Ascending aorta (tissue), 2 donors: ENCODE measurements around the gene CALN1. TPM values are rescaled to one million over a fixed set of nuclear protein-coding genes. Genes with fewer than 3 reads are reported as not detected.

Experiments used
- DNase-seq, 2 donors: peaks; one replicate each; pipeline ENCODE4 v3.0.0-alpha.2; 2019; ENCODE audit warnings: low spot score in 2 of 2
- H3K27ac ChIP-seq, 2 donors: fragments of 200-600 bp; sonication (generic); one replicate each; pipeline ENCODE4 v1.5.1; 2016 to 2017; ENCODE audit warnings: mild to moderate bottlenecking in 1 of 2
- H3K27me3 ChIP-seq: fragments of 200-600 bp; sonication (generic); one replicate; pipeline ENCODE4 v1.5.1; 2017
- H3K36me3 ChIP-seq, 2 donors: fragments of 200-600 bp; sonication (generic); one replicate each; pipeline ENCODE4 v1.5.1; 2016
- H3K4me1 ChIP-seq, 2 donors: fragments of 200-600 bp; sonication (generic); one replicate each; pipeline ENCODE4 v1.5.1; 2016 to 2017; ENCODE audit warnings: mild to moderate bottlenecking in 1 of 2
- H3K4me3 ChIP-seq, 2 donors: fragments of 200-600 bp; sonication (generic); one replicate each; pipeline ENCODE4 v1.5.1; 2016 to 2017; ENCODE audit warnings: mild to moderate bottlenecking in 1 of 2
- H3K9me3 ChIP-seq, 2 donors: fragments of 200-600 bp; sonication (generic); one replicate each; pipeline ENCODE4 v1.5.1; 2016
- CTCF ChIP-seq, 3 experiments: fragments of 200-600 bp in 2 of 3; fragments of 450-650 bp in 1 of 3; sonication (generic) in 2 of 3; IDR thresholded peaks; one replicate each; pipeline ENCODE4 v1.5.1; 2016 to 2019; ENCODE audit warnings: antibody characterized with exemption in 3 of 3, mild to moderate bottlenecking in 1 of 3, moderate library complexity in 1 of 3
- intact Hi-C: fragments of 100-400 bp; cut with DNase I; formaldehyde crosslinking; loops from one replicate; pipeline ENCODE4 v1.15.1; 2023
- total RNA-seq: library from RNA; depleted of rRNA; stranded (reverse); fragments of >200 nt; gene quantifications from one replicate; pipeline ENCODE4 v1.1.0, GENCODE V29; 2016

CALN1 gene
- total RNA-seq, 1 donor from 2014 or later = 1.2 TPM

GRCh38 chr7:72017756-72018155 is 394.4 kb downstream of the CALN1 start:
- intact Hi-C loops = no loop called here
- Histone ChIP-seq H3K9me3 (no peaks in the 10 kb centered on the region), H3K4me3 (no peak overlapping the region), H3K4me1 (no peaks in the 10 kb centered on the region), H3K36me3 (no peaks in the 10 kb centered on the region), H3K27me3 (no peaks in the 10 kb centered on the region), H3K27ac (no peak overlapping the region)
- no peak for TF ChIP-seq CTCF (IDR thresholded peaks at IDR 0.05)
- no peak for DNase-seq

- no peak overlapping the region for H3K27ac ChIP-seq
- intact Hi-C loops = no loop called here
- no peaks in the 10 kb centered on the region for H3K4me1 ChIP-seq
- no peak overlapping the region for H3K4me3 ChIP-seq
- no peaks in the 10 kb centered on the region for H3K9me3 ChIP-seq
- no peak for DNase-seq
- no peak for TF ChIP-seq CTCF (IDR thresholded peaks at IDR 0.05)
- H3K36me3 ChIP-seq = no peaks in the 10 kb centered on the region
- no peaks in the 10 kb centered on the region for H3K27me3 ChIP-seq
Measured at GRCh38 chr7:72016574-72016973, 395.6 kb downstream of the CALN1 start.

GRCh38 chr7:72015136-72015535 is 397.0 kb downstream of the CALN1 start:
- Histone ChIP-seq H3K36me3 (no peaks in the 10 kb centered on the region), H3K9me3 (no peaks in the 10 kb centered on the region), H3K4me1 (no peaks in the 10 kb centered on the region), H3K27me3 (no peaks in the 10 kb centered on the region), H3K4me3 (no peak overlapping the region), H3K27ac (no peak overlapping the region)
- intact Hi-C loops = no loop called here
- TF ChIP-seq CTCF (IDR thresholded peaks at IDR 0.05) = no peak
- DNase-seq = no peak

GRCh38 chr7:72007018-72007417 is 405.1 kb downstream of the CALN1 start:
- H3K27ac ChIP-seq = no peak overlapping the region
- H3K4me3 ChIP-seq = no peak overlapping the region
- H3K4me1 ChIP-seq = no peaks in the 10 kb centered on the region
- intact Hi-C loops = no loop called here
- H3K36me3 ChIP-seq = no peaks in the 10 kb centered on the region
- no peaks in the 10 kb centered on the region for H3K27me3 ChIP-seq
- H3K9me3 ChIP-seq = no peaks in the 10 kb centered on the region
- DNase-seq = no peak
- TF ChIP-seq CTCF (IDR thresholded peaks at IDR 0.05) = no peak

- no peak for DNase-seq
- H3K9me3 ChIP-seq = no peaks in the 10 kb centered on the region
- H3K27ac ChIP-seq = no peak overlapping the region
- H3K36me3 ChIP-seq = no peaks in the 10 kb centered on the region
- no peak overlapping the region for H3K4me3 ChIP-seq
- intact Hi-C loops = no loop called here
- TF ChIP-seq CTCF (IDR thresholded peaks at IDR 0.05) = no peak
- H3K27me3 ChIP-seq = no peaks in the 10 kb centered on the region
- H3K4me1 ChIP-seq = no peaks in the 10 kb centered on the region
Measured at GRCh38 chr7:72003236-72003635, 408.9 kb downstream of the CALN1 start.

- Histone ChIP-seq H3K27ac (no peak overlapping the region), H3K4me3 (no peak overlapping the region), H3K9me3 (no peaks in the 10 kb centered on the region), H3K4me1 (no peaks in the 10 kb centered on the region), H3K27me3 (no peaks in the 10 kb centered on the region), H3K36me3 (no peaks in the 10 kb centered on the region)
- DNase-seq = no peak
- TF ChIP-seq CTCF (IDR thresholded peaks at IDR 0.05) = no peak
- intact Hi-C loops = no loop called here
Measured at GRCh38 chr7:71996141-71996540, 416.0 kb downstream of the CALN1 start.
